H54 (cell line): Measurements from ENCODE around the gene LILRA5.
"Not testable (repeated sequence)": the region's sequence is repeated elsewhere in the genome, so short reads cannot be mapped to it uniquely, and the experiment has no call there.

Source experiments
- DNase-seq: peaks from one replicate; pipeline ENCODE4 v3.0.0; 2011; ENCODE audit warnings: low spot score, mixed read lengths; ENCODE audit not compliant: insufficient read length
- FAIRE-seq: peaks from 3 replicates; lab custom pipeline; 2011; peaks lifted over from hg19 to GRCh38; lab: Jason Lieb, UNC
- POLR2A ChIP-seq: IDR thresholded peaks from 2 replicates; pipeline ENCODE4 v1.6.1; 2011; ENCODE audit warnings: low read depth, mild to moderate bottlenecking, low read length

The LILRA5 gene

GRCh38 chr19:54312436-54313377 is at the start of gene LILRA5:
LILRA5 (minus strand) TSS chr19:54313166; CDS start chr19:54313019, 147 bp downstream.
- no peak for TF ChIP-seq POLR2A

GRCh38 chr19:54361680-54362422 is 48.9 kb upstream of the LILRA5 start:
- FAIRE-seq, DNase-seq: not testable (repeated sequence)

More at GRCh38 chr19:54312436-54313377, at the start of gene LILRA5:
- FAIRE-seq (no peak), DNase-seq (no peak)

GRCh38 chr19:54359149-54359820 is 46.3 kb upstream of the LILRA5 start:
- FAIRE-seq, DNase-seq: not testable (repeated sequence)

- DNase-seq (no peak), FAIRE-seq (no peak)
- TF ChIP-seq POLR2A, result no peak
Observed at GRCh38 chr19:54357381-54357780, 44.4 kb upstream of the LILRA5 start.

- DNase-seq (no peak), FAIRE-seq (no peak)
- no peak for TF ChIP-seq POLR2A
Observed at GRCh38 chr19:54356444-54357056, 43.6 kb upstream of the LILRA5 start.

GRCh38 chr19:54355675-54356074 is 42.7 kb upstream of the LILRA5 start:
- FAIRE-seq (no peak), DNase-seq (no peak)
- TF ChIP-seq POLR2A, result no peak

- DNase-seq (no peak), FAIRE-seq (no peak)
- TF ChIP-seq POLR2A, result no peak
Observed at GRCh38 chr19:54354761-54355160, 41.8 kb upstream of the LILRA5 start.

- TF ChIP-seq POLR2A, result no peak
- DNase-seq (no peak), FAIRE-seq (no peak)
Observed at GRCh38 chr19:54352546-54352945, 39.6 kb upstream of the LILRA5 start.

- TF ChIP-seq POLR2A, result no peak
- DNase-seq (no peak), FAIRE-seq (no peak)
Observed at GRCh38 chr19:54352041-54352440, 39.1 kb upstream of the LILRA5 start.

- DNase-seq, result no peak
- TF ChIP-seq POLR2A, result no peak
- no peak for FAIRE-seq
Observed at GRCh38 chr19:54351474-54351873, 38.5 kb upstream of the LILRA5 start.

- DNase-seq, result no peak
- TF ChIP-seq POLR2A, result no peak
- no peak for FAIRE-seq
Observed at GRCh38 chr19:54345938-54346386, 33.0 kb upstream of the LILRA5 start.

- DNase-seq (no peak), FAIRE-seq (no peak)
- TF ChIP-seq POLR2A, result no peak
Observed at GRCh38 chr19:54343868-54344267, 30.9 kb upstream of the LILRA5 start.

GRCh38 chr19:54341295-54341694 is 28.3 kb upstream of the LILRA5 start:
- no peak for TF ChIP-seq POLR2A
- DNase-seq (no peak), FAIRE-seq (no peak)
